ENCODE measurements around the gene GNAT1. TPM values are rescaled to one million over a fixed set of nuclear protein-coding genes. Genes with fewer than 3 reads are reported as not detected.

The GNAT1 gene
- polyA plus RNA-seq, 2 of the 4 experiments (the other 2 are of a cell fraction): not detected

DNA sequence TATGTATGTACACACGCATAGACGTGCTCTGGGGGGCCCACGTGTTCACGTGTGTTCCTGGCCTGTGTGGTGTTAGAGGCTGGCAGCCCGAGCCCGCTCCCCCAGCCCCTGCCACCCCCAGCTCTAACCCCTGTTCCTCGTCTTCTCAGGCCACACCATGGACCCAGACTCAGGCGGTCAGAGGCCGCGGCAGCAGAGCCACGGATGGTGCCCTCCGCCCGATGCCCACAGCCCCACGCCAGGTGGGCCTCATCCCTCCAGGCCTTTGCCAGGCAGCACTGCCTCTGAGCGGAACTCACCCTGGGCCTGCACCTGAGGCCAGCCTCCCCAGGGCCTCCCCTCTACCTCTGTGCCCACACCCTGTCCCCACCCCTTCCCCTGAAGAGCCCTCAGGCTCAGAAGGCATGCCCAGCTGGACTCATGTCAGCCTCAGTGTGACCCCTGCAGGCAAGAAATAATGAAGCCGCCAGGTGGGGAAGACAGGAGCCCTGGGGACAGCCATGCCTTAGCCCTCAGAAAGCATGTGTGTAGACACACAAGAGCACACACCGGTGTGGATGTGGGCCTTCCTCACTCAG lies 16.4 kb upstream of the GNAT1 start:
- CTCF ChIA-PET: interaction anchor here (1.3 to 3.1 kb wide), 4 partner anchors 14 to 54 kb away, joined by 3 to 13 read pairs (median 6); no protein-coding TSS in a partner anchor
- Histone ChIP-seq H3K27ac (no peak overlapping the region), H3K9me3 (no peaks in the 10 kb centered on the region), H3K4me2 (no peak overlapping the region), H3K4me1 (peaks cover 35% of the 10 kb centered on the region), H3K4me3 (no peak overlapping the region)
- POLR2A ChIA-PET: no interaction called here
- TF ChIP-seq RAD21 (conservative IDR thresholded peaks at IDR 0.05 in 1 of 2, IDR thresholded peaks at IDR 0.05 in 1 of 2) (no peak), CBX8 (IDR thresholded peaks at IDR 0.05) (no peak), ZFP36 (IDR thresholded peaks at IDR 0.05; ENCODE audit: borderline replicate concordance, partially characterized antibody) (no peak), POLR2AphosphoS2 (conservative IDR thresholded peaks at IDR 0.05; ENCODE audit: low read length) (no peak), ZC3H11A (IDR thresholded peaks at IDR 0.05) (no peak), PHF8 (IDR thresholded peaks at IDR 0.05; ENCODE audit: borderline replicate concordance, low read depth) (no peak), CHD2 (IDR thresholded peaks at IDR 0.05; ENCODE audit: low read length, partially characterized antibody) (no peak), RFX5 (IDR thresholded peaks at IDR 0.05) (no peak), EHF (CRISPR knock-in tag; IDR thresholded peaks at IDR 0.05) (no peak)
- TF ChIP-seq, protein P1, sequence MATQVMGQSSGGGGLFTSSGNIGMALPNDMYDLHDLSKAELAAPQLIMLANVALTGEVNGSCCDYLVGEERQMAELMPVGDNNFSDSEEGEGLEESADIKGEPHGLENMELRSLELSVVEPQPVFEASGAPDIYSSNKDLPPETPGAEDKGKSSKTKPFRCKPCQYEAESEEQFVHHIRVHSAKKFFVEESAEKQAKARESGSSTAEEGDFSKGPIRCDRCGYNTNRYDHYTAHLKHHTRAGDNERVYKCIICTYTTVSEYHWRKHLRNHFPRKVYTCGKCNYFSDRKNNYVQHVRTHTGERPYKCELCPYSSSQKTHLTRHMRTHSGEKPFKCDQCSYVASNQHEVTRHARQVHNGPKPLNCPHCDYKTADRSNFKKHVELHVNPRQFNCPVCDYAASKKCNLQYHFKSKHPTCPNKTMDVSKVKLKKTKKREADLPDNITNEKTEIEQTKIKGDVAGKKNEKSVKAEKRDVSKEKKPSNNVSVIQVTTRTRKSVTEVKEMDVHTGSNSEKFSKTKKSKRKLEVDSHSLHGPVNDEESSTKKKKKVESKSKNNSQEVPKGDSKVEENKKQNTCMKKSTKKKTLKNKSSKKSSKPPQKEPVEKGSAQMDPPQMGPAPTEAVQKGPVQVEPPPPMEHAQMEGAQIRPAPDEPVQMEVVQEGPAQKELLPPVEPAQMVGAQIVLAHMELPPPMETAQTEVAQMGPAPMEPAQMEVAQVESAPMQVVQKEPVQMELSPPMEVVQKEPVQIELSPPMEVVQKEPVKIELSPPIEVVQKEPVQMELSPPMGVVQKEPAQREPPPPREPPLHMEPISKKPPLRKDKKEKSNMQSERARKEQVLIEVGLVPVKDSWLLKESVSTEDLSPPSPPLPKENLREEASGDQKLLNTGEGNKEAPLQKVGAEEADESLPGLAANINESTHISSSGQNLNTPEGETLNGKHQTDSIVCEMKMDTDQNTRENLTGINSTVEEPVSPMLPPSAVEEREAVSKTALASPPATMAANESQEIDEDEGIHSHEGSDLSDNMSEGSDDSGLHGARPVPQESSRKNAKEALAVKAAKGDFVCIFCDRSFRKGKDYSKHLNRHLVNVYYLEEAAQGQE (IDR thresholded peaks at IDR 0.05): no peak
- TF ChIP-seq, protein P2, sequence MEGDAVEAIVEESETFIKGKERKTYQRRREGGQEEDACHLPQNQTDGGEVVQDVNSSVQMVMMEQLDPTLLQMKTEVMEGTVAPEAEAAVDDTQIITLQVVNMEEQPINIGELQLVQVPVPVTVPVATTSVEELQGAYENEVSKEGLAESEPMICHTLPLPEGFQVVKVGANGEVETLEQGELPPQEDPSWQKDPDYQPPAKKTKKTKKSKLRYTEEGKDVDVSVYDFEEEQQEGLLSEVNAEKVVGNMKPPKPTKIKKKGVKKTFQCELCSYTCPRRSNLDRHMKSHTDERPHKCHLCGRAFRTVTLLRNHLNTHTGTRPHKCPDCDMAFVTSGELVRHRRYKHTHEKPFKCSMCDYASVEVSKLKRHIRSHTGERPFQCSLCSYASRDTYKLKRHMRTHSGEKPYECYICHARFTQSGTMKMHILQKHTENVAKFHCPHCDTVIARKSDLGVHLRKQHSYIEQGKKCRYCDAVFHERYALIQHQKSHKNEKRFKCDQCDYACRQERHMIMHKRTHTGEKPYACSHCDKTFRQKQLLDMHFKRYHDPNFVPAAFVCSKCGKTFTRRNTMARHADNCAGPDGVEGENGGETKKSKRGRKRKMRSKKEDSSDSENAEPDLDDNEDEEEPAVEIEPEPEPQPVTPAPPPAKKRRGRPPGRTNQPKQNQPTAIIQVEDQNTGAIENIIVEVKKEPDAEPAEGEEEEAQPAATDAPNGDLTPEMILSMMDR (IDR thresholded peaks at IDR 0.05): no peak
- TF ChIP-seq, protein P3, sequence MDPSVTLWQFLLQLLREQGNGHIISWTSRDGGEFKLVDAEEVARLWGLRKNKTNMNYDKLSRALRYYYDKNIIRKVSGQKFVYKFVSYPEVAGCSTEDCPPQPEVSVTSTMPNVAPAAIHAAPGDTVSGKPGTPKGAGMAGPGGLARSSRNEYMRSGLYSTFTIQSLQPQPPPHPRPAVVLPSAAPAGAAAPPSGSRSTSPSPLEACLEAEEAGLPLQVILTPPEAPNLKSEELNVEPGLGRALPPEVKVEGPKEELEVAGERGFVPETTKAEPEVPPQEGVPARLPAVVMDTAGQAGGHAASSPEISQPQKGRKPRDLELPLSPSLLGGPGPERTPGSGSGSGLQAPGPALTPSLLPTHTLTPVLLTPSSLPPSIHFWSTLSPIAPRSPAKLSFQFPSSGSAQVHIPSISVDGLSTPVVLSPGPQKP (IDR thresholded peaks at IDR 0.05; ENCODE audit: low read depth, low read length): no peak
- TF ChIP-seq, protein P4, sequence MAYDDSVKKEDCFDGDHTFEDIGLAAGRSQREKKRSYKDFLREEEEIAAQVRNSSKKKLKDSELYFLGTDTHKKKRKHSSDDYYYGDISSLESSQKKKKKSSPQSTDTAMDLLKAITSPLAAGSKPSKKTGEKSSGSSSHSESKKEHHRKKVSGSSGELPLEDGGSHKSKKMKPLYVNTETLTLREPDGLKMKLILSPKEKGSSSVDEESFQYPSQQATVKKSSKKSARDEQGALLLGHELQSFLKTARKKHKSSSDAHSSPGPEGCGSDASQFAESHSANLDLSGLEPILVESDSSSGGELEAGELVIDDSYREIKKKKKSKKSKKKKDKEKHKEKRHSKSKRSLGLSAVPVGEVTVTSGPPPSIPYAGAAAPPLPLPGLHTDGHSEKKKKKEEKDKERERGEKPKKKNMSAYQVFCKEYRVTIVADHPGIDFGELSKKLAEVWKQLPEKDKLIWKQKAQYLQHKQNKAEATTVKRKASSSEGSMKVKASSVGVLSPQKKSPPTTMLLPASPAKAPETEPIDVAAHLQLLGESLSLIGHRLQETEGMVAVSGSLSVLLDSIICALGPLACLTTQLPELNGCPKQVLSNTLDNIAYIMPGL (CRISPR knock-in tag; IDR thresholded peaks at IDR 0.05; ENCODE audit: borderline replicate concordance): no peak
- TF ChIP-seq, protein P5, sequence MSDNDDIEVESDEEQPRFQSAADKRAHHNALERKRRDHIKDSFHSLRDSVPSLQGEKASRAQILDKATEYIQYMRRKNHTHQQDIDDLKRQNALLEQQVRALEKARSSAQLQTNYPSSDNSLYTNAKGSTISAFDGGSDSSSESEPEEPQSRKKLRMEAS (IDR thresholded peaks at IDR 0.05): no peak
- 69% methylated on average over 4 of the region's 17 CpGs for WGBS (ENCODE audit: missing lambda C conversion rate)
- ATAC-seq: peak; percentile 12 to 21; a peak in 1 of 6 replicates
- DNase-seq (ENCODE audit: low read depth in 1 of 2, low spot score in 1 of 2): no peak
- FAIRE-seq: no peak

DNA sequence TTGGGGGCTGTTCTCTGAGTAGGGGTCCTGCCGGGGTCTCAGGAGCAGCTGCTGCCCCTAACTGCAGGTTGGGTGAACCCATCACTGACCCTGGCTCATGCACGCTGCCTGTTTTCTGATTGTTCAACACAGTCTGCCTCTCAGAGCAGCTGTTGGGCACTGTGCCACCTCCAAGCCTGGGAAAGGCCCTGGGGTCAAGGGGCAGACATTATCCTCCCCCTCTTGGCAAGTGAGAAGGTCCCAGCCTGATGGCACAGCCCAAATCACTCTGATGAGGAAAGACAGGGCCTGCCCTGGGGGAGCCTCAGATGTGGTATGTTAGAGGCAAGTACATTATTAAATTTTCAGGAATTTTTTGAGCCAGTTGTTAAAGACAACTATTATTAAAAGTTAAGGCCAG lies 14.1 kb upstream of the GNAT1 start:
- CTCF ChIA-PET: interaction anchor here (0.8 kb wide), 1 partner anchor 56 kb away, joined by 3 read pairs; no protein-coding TSS in a partner anchor
- 79% methylated on average over 2 of the region's 2 CpGs for WGBS (ENCODE audit: missing lambda C conversion rate)
- no peak for TF ChIP-seq EHMT2 (IDR thresholded peaks at IDR 0.05; ENCODE audit: low read depth)
- no peak for TF ChIP-seq RCOR1 (IDR thresholded peaks at IDR 0.05; ENCODE audit: low read depth, low read length)
- no peak for TF ChIP-seq EP300 (IDR thresholded peaks at IDR 0.05)
- no peak for TF ChIP-seq ZNF302 (CRISPR knock-in tag; IDR thresholded peaks at IDR 0.05)
- TF ChIP-seq HOXA7 (CRISPR knock-in tag; IDR thresholded peaks at IDR 0.05): no peak
- no peak for TF ChIP-seq MAFK (IDR thresholded peaks at IDR 0.05; ENCODE audit: partially characterized antibody)
- DNase-seq (ENCODE audit: low read depth in 1 of 2, low spot score in 1 of 2) (no peak), FAIRE-seq (no peak), ATAC-seq (no peak)
- H3K4me2 ChIP-seq: no peak overlapping the region
- POLR2A ChIA-PET: no interaction called here
- no peak overlapping the region for H3K27ac ChIP-seq
- H3K9me3 ChIP-seq: no peaks in the 10 kb centered on the region
- H3K4me1 ChIP-seq: peaks cover 13% of the 10 kb centered on the region
- H3K4me3 ChIP-seq: no peak overlapping the region
